Mesendoderm (in vitro differentiated cells): ENCODE data around the gene BLTP3A.
"Not testable (repeated sequence)": the region's sequence is repeated elsewhere in the genome, so short reads cannot be mapped to it uniquely, and the experiment has no call there.

ENCODE experiments used
- DNase-seq: peaks from one replicate; pipeline ENCODE4 v3.0.0; 2013
- H2AK5ac ChIP-seq: 2 replicates; pipeline ENCODE4 v1.6.1; 2013; ENCODE audit warnings: low read length, inconsistent platforms
- H2BK120ac ChIP-seq: 2 replicates; pipeline ENCODE4 v1.6.1; 2013; ENCODE audit warnings: low read depth, mild to moderate bottlenecking, low read length, moderate library complexity, mixed read lengths
- H2BK15ac ChIP-seq: replicated peaks from 2 replicates; pipeline ENCODE4 v1.6.1; 2013; ENCODE audit warnings: low read depth, mild to moderate bottlenecking, moderate library complexity
- H2BK5ac ChIP-seq: 2 replicates; pipeline ENCODE4 v1.6.1; 2013; ENCODE audit warnings: low read length, inconsistent platforms
- H3K18ac ChIP-seq: 2 replicates; pipeline ENCODE4 v1.6.1; 2013; ENCODE audit warnings: mild to moderate bottlenecking, low read length, mixed read lengths
- H3K23ac ChIP-seq: one replicate; pipeline ENCODE4 v1.6.1; 2013; ENCODE audit warnings: low read length
- H3K27ac ChIP-seq: 2 replicates; pipeline ENCODE4 v1.5.1; 2013; ENCODE audit warnings: low read depth, mild to moderate bottlenecking, inconsistent platforms, low read length, moderate library complexity
- H3K27me3 ChIP-seq: 2 replicates; pipeline ENCODE4 v1.6.1; 2013; ENCODE audit warnings: low read length, control low read depth, mild to moderate bottlenecking, inconsistent platforms; ENCODE audit not compliant: insufficient read depth, poor library complexity
- H3K36me3 ChIP-seq: 2 replicates; pipeline ENCODE4 v1.6.1; 2013; ENCODE audit warnings: low read length, inconsistent platforms; ENCODE audit not compliant: control insufficient read depth, insufficient read depth
- H3K4ac ChIP-seq: one replicate; pipeline ENCODE4 v1.6.1; 2013; ENCODE audit warnings: low read depth, mild to moderate bottlenecking, low read length, moderate library complexity
- H3K4me1 ChIP-seq: 2 replicates; pipeline ENCODE4 v1.6.1; 2013; ENCODE audit warnings: low read depth, low read length, inconsistent platforms; ENCODE audit not compliant: control insufficient read depth
- H3K4me2 ChIP-seq: 2 replicates; pipeline ENCODE4 v1.6.1; 2013; ENCODE audit warnings: low read length
- H3K4me3 ChIP-seq: 2 replicates; pipeline ENCODE4 v1.5.1; 2013; ENCODE audit warnings: mild to moderate bottlenecking, low read length
- H3K56ac ChIP-seq: one replicate; pipeline ENCODE4 v1.6.1; 2013; ENCODE audit warnings: low read length
- H3K79me1 ChIP-seq: 2 replicates; pipeline ENCODE4 v1.6.1; 2013; ENCODE audit warnings: low read length, inconsistent platforms
- H3K79me2 ChIP-seq: 2 replicates; pipeline ENCODE4 v1.6.1; 2013; ENCODE audit warnings: mild to moderate bottlenecking, low read length; ENCODE audit not compliant: control insufficient read depth, insufficient read depth
- H3K9ac ChIP-seq: 2 replicates; pipeline ENCODE4 v1.6.1; 2013; ENCODE audit warnings: low read length, inconsistent platforms
- H4K5ac ChIP-seq: one replicate; pipeline ENCODE4 v1.6.1; 2013; ENCODE audit warnings: low read length
- H4K8ac ChIP-seq: one replicate; pipeline ENCODE4 v1.6.1; 2013; ENCODE audit warnings: low read depth, mild to moderate bottlenecking, control low read depth, low read length, moderate library complexity
- WGBS: extraction: QIAGEN DNeasy Blood & Tissue Kit; methylation state at CpG from one replicate; pipeline ENCODE4 v1.1.7; 2013; ENCODE audit warnings: low lambda C conversion rate, missing lambda C conversion rate; ENCODE audit not compliant: insufficient coverage; ENCODE audit errors: extremely low coverage; 5-methylcytosine and 5-hydroxymethylcytosine counted together

The BLTP3A gene

DNA sequence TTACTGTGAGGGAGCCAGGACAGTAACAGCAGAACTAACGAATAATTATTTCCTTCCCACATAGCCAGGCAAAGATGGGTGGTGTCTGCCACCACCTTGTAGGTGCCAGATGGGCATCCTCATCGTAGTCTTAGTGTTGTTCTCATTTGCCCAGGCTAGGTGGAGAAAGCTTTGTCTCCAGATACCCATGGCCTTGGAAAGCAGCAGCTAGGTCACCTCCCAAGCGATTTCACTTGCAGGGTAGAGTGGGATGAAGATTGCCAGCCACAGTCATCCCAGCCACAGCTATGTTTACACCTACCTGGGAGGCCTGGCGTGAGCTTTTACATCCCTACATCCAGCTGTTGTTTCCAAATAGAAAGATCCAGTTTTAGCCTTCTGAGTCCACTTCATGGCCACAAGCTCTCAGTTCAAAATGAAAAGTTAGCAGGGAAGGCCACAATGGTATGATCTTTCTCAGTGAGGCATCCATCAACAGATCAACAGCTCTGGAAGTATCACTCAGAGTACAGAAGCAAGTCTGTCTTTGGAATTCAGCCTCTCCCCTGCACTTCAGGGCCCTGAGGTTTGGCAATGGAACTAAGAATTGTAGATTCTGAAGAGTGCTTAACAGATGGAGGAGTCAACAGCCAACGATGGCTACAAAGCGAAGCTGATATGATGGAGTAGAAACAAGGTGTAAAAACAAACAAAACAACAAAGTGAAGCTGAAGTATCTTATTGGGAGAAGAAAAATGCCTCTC lies 45.6 kb upstream of the BLTP3A start:
- DNase-seq = no peak
- Histone ChIP-seq H2BK15ac (no peak overlapping the region), H2BK120ac (no peak overlapping the region), H3K79me1 (no peaks in the 10 kb centered on the region), H3K4me3 (no peak overlapping the region), H3K18ac (no peak overlapping the region), H3K27me3 (no peaks in the 10 kb centered on the region), H3K4me2 (no peak overlapping the region), H3K36me3 (no peaks in the 10 kb centered on the region), H3K27ac (no peak overlapping the region), H3K9ac (no peak overlapping the region), H2BK5ac (no peak overlapping the region), H4K8ac (no peak overlapping the region), H3K4me1 (no peaks in the 10 kb centered on the region), H3K23ac (no peak overlapping the region), H2AK5ac (no peak overlapping the region), H3K4ac (no peak overlapping the region), H4K5ac (no peak overlapping the region), H3K56ac (no peak overlapping the region), H3K79me2 (no peaks in the 10 kb centered on the region)
- WGBS = no CpG with 5 or more reads among the region's 6 CpGs

- Histone ChIP-seq H3K4me2 (no peak overlapping the region), H3K27ac (no peak overlapping the region), H4K5ac (no peak overlapping the region), H3K27me3 (no peaks in the 10 kb centered on the region), H4K8ac (no peak overlapping the region), H3K79me2 (no peaks in the 10 kb centered on the region), H3K4me1 (no peaks in the 10 kb centered on the region), H3K23ac (no peak overlapping the region), H3K36me3 (no peaks in the 10 kb centered on the region), H3K4ac (no peak overlapping the region), H2BK15ac (no peak overlapping the region), H3K4me3 (no peak overlapping the region), H3K9ac (no peak overlapping the region), H3K79me1 (no peaks in the 10 kb centered on the region), H2BK120ac (no peak overlapping the region), H3K18ac (no peak overlapping the region), H2AK5ac (no peak overlapping the region), H2BK5ac (no peak overlapping the region), H3K56ac (no peak overlapping the region)
- WGBS = no CpG with 5 or more reads among the region's 2 CpGs
- DNase-seq = no peak
Measured at GRCh38 chr6:34748757-34749156, 43.1 kb upstream of the BLTP3A start.

- DNase-seq = peak; percentile 41
Measured at GRCh38 chr6:34756513-34756856, 35.4 kb upstream of the BLTP3A start.

DNA sequence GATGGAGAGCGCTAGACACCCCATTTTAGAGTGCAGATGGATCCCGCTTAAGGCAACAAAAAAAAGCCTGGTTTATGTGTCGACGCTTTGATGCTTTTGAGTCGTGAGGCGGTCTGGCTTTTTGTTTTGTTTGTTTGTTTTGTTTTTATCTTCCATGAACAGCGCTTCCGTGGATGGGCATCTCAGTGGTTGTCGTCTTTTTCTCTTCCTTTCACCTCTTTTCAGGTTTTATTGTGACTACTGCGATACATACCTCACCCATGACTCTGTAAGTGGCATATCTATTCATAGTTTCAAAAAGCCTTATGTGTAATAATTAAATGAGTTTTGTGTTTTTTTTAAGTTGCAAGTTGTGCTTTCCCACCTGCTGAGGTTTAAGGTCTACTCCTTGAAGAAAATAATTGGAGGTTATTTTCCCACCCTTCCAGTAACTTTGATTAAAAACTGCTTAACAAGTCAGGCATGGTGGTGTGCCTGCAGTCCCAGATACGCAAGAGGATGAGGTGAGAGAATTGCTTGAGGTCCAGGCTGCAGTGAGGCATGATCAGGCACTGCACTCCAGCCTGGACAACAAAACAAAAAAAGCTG lies 34.1 kb upstream of the BLTP3A start:
- H3K4ac ChIP-seq = no peak overlapping the region
- H3K18ac ChIP-seq = no peak overlapping the region
- H4K5ac ChIP-seq = no peak overlapping the region
- peak overlapping the region; percentile 75 for H3K4me3 ChIP-seq
- no peaks in the 10 kb centered on the region for H3K27me3 ChIP-seq
- no peak for DNase-seq
- peak overlapping the region; percentile 14 for H2BK5ac ChIP-seq
- H3K4me1 ChIP-seq = no peaks in the 10 kb centered on the region
- H4K8ac ChIP-seq = no peak overlapping the region
- no peak overlapping the region for H2AK5ac ChIP-seq
- no peak overlapping the region for H3K27ac ChIP-seq
- no peak overlapping the region for H2BK120ac ChIP-seq
- no peak overlapping the region for H3K23ac ChIP-seq
- peak overlapping the region; percentile 86 for H3K9ac ChIP-seq
- peak overlapping the region; percentile 78 for H3K4me2 ChIP-seq
- H3K79me2 ChIP-seq = peaks cover 13% of the 10 kb centered on the region
- no peak overlapping the region for H2BK15ac ChIP-seq
- peaks cover 5% of the 10 kb centered on the region for H3K79me1 ChIP-seq
- H3K56ac ChIP-seq = peak overlapping the region; percentile 89
- WGBS = no CpG with 5 or more reads among the region's 11 CpGs
- H3K36me3 ChIP-seq = peaks cover 3% of the 10 kb centered on the region

More at GRCh38 chr6:34756513-34756856, 35.4 kb upstream of the BLTP3A start:
- not testable (repeated sequence) for H3K4ac ChIP-seq, H2BK5ac ChIP-seq, H3K4me1 ChIP-seq, H2AK5ac ChIP-seq, H3K36me3 ChIP-seq, H3K4me3 ChIP-seq, H3K18ac ChIP-seq, H2BK15ac ChIP-seq, H4K5ac ChIP-seq, H2BK120ac ChIP-seq, H3K79me1 ChIP-seq, H3K4me2 ChIP-seq, H3K23ac ChIP-seq, H3K27me3 ChIP-seq, H3K27ac ChIP-seq
- peak overlapping the region; percentile 80 for H3K9ac ChIP-seq
- WGBS = no CpG with 5 or more reads among the region's 17 CpGs
- H4K8ac ChIP-seq = peak overlapping the region; percentile 57
- H3K56ac ChIP-seq = peak overlapping the region; percentile 15
- peaks cover 13% of the 10 kb centered on the region for H3K79me2 ChIP-seq

DNA sequence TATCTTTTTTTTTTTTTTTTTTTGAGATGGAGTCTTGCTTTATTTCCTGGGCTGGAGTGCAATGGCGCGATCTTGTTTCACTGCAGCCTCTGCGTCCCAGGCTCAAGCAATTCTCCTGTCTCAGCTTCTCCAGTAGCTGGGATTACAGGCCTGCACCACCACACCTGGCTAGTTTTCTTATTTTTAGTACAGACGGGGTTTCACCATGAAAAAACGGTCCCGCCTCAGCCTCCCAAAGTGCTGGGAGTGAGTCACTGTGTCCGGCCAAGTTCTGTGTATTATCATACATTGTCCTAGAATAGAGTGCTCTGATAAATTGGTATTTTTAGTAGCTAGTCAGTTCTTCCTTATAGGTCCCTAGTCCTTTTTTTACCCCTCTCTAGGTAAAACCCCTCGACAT lies 31.8 kb upstream of the BLTP3A start:
- Histone ChIP-seq H2AK5ac (no peak overlapping the region), H3K18ac (no peak overlapping the region), H3K79me1 (peaks cover 7% of the 10 kb centered on the region), H2BK15ac (no peak overlapping the region), H3K4me1 (no peaks in the 10 kb centered on the region), H3K27ac (no peak overlapping the region), H3K9ac (no peak overlapping the region), H4K5ac (no peak overlapping the region), H3K27me3 (no peaks in the 10 kb centered on the region), H2BK120ac (no peak overlapping the region), H3K56ac (no peak overlapping the region), H3K4me3 (no peak overlapping the region), H3K4ac (no peak overlapping the region), H3K23ac (no peak overlapping the region), H4K8ac (no peak overlapping the region), H3K79me2 (peaks cover 13% of the 10 kb centered on the region), H2BK5ac (no peak overlapping the region), H3K36me3 (peaks cover 6% of the 10 kb centered on the region), H3K4me2 (no peak overlapping the region)
- no CpG with 5 or more reads among the region's 8 CpGs for WGBS
- no peak for DNase-seq
